GM13976 (cell line): ENCODE results near the gene U2AF2.
"Not testable (repeated sequence)": the region's sequence is repeated elsewhere in the genome, so short reads cannot be mapped to it uniquely, and the experiment has no call there.

Source experiments
- DNase-seq: peaks from one replicate; pipeline ENCODE4 v3.0.0; 2012; ENCODE audit warnings: low spot score
- in situ Hi-C: fragments of 300-500 bp; cut with MboI; formaldehyde crosslinking; loops from one replicate; pipeline ENCODE4 v1.12.0; 2022; ENCODE audit warnings: low sequenced_read_pairs, mixed read lengths, inconsistent platforms; ENCODE audit not compliant: unreplicated experiment
- TF ChIP-seq, protein P1 (sequence below): IDR thresholded peaks from 2 replicates; pipeline ENCODE4 v1.5.1; 2012; ENCODE audit warnings: borderline replicate concordance, mild to moderate bottlenecking; ENCODE audit not compliant: insufficient read depth; ENCODE audit errors: extremely low read depth, missing control alignments, control extremely low read depth

The U2AF2 gene

DNA sequence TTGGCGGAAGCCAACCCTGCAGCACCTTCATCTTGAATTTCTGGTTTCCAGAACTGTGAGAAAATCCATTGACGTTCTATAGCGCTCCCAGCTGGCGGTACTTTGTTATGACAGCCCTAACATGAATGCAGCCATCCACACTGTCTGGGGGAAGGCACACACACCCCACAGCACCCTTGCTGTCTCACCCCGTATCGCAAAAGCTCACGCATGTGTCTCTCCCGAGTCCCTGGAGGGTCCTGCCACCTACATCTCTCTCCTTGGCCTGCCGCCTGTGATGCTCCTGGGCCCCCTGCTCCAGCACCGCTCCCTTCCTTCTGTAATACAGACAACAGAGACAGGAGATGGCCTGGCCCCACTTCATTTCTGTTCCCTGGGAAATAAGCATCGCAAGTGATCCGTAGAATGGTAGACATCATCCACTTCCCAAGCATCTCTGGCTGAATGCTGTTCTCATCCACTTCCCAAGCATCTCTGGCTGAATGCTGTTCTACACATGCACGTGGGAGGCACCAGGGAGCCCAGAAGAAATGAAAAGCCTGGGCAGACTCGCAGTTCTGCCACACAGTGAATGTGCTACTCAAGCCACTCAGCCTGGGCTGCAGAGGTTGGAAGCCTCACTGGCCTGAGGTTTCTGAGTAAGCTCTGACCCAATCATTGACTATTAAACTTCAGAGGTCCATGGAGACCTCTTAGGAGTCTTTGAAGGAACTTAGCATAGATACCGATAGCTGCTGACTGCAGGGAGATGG is 49.8 kb downstream of the U2AF2 start:
- DNase-seq: no peak
- in situ Hi-C loops: no loop called here
- TF ChIP-seq, protein P1, sequence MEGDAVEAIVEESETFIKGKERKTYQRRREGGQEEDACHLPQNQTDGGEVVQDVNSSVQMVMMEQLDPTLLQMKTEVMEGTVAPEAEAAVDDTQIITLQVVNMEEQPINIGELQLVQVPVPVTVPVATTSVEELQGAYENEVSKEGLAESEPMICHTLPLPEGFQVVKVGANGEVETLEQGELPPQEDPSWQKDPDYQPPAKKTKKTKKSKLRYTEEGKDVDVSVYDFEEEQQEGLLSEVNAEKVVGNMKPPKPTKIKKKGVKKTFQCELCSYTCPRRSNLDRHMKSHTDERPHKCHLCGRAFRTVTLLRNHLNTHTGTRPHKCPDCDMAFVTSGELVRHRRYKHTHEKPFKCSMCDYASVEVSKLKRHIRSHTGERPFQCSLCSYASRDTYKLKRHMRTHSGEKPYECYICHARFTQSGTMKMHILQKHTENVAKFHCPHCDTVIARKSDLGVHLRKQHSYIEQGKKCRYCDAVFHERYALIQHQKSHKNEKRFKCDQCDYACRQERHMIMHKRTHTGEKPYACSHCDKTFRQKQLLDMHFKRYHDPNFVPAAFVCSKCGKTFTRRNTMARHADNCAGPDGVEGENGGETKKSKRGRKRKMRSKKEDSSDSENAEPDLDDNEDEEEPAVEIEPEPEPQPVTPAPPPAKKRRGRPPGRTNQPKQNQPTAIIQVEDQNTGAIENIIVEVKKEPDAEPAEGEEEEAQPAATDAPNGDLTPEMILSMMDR: no peak

DNA sequence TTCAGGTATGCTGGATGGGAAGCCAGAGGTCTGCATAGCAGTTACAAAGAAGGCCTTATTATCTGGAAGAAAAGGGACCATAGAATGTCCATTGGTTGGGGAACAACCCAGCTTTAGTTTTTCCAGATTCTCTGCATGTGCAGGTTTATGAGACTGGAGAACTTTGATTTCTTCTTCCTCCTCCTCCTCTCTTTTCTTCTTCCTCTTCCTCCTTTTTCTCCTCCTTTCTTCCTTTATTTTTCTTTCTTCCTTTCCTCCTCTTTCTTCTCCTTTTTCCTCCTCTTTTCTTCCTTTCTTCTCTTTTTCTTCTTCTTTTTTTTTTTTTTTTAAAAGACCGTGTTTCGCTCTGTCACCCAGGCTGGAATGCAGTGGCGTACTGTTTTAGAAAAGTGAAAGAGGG is 51.1 kb downstream of the U2AF2 start:
- TF ChIP-seq, protein P1: no peak
- in situ Hi-C loops: no loop called here
- no peak for DNase-seq

DNA sequence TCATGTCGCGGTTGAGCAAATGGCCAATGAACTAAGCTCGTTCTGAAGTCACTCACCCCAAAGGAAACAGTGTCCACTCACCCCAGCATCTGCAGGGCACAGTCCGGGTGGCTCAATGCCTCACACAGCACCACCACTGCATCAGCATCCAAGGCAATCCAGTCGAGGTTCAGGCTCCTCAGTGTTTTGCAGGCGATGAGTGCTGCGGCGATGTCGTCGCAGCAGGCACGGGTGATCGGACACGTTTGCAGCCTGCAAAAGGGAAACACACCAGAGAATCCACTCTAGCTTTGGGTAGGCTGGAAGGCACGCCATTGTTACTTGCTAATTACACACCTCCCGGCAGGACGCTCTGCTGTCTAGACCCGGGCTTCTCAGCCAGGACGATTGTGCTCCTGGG is 56.9 kb downstream of the U2AF2 start:
- DNase-seq: no peak
- in situ Hi-C loops: no loop called here
- TF ChIP-seq, protein P1: no peak

DNA sequence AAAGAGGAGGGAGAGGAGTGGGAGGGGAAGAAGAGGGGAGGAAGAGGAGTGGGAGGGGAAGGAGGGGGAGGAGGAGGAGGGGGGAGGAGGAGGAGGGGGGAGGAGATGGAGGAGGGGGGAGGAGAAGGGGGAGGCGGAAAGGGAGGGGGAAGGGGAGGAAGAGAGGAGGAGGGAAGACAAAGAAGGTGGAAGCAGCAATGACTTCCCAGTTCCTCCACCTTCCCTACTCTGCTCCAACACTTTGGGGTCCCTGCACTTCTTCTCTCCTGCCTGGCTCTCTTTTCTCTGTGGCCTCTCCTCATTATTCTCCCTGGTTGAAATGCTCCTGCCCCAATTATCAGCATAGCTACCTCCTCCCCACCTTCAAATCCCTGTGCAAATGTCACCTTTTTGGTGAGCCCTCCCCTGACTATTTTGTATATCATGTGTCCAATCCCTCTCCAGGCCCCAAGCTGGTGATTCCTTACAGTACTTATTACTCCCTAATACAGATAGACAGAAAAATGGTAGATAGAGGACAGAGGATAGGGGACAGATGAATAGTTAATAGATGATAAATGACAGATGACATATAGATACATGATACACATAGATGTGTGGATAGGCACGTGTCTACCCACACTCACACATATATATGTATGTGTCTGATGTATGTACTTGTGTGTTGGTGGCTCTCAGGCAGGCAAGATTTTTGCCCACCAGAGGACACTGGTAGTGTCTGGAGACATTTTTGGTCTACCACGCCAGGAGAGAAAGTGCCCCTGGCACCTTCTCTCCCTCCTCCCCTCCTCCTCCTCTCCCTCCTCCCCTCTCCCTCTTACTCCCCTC is 58.2 kb downstream of the U2AF2 start:
- in situ Hi-C loops: no loop called here
- TF ChIP-seq, protein P1: no peak
- DNase-seq: peak; percentile 37

DNA sequence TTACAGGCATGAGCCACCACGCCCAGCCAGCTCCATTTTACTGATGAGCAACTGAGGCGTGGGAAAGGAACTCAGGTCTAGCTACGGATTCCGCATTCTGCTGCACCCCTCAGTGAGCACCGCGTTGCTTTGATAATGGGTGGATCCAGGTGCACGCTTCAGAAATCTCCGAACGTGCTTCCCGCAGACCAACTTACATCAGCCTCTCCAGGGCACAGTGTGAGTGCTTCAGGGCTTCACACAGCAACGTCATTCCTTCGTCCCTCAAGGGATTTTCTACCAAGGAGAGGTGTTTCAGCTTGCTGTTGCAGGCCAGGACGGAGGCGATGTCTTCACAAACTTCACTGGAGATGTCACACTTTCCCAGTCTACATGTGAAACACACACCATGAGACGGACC is 61.7 kb downstream of the U2AF2 start:
- DNase-seq: no peak
- TF ChIP-seq, protein P1: no peak
- in situ Hi-C loops: no loop called here

DNA sequence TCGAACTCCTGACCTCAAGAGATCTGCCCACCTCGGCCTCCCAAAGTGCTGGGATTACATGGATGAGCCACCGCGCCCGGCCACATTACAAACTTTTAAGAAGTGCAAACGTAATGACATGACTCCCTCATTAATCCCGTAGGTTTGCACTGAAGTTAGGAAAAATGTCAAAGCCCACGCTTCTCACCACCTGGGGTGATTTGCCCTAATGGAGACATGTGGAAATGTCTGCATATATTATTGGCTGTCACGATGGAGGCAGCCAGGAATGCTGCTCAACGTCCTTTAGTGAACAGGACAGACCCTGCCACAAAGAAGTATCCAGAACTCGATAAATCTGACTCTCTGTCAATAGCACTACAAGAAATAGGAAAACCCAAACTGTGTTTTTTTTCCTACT is 62.4 kb downstream of the U2AF2 start:
- in situ Hi-C loops: no loop called here
- no peak for DNase-seq
- TF ChIP-seq, protein P1: no peak

DNA sequence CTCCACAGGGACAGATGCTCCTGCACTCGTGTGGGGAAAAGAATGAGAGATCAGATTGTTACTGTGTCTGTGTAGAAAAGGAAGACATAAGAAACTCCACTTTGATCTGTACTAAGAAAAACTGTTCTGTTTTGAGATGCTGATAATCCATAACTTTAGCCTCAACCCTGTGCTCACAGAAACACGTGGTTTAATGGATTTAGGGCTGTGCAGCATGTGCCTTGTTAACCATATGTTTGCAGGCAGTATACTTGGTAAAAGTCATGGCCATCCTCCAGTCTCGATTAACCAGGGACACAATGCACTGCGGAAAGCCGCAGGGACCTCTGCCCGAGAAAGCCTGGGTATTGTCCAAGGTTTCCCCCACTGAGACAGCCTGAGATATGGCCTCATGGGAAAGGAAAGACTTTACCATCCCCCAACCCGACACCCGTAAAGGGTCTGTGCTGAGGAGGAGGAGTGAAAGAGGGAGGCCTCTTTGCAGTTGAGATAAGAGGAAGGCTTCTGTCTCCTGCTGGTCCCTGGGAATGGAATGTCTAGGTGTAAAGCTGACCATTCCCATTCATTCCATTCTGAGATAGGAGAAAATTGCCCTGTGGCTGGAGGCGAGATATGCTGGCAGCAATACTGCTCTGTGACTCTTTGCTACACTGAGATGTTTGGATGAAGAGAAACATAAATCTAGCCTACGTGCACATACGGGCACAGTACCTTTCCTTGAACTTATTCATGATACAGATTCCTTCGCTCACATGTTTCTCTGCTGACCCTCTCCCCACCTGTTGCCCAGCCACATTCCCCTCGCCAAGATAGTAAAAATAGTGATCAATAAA is 63.3 kb downstream of the U2AF2 start:
- DNase-seq, in situ Hi-C loops: not testable (repeated sequence)
